ENCODE measurements around the gene RALGPS2.

Gene RALGPS2

GRCh38 chr1:178927003-178927402 lies 202.0 kb downstream of the RALGPS2 start:
- DNase-seq, result no peak

DNA sequence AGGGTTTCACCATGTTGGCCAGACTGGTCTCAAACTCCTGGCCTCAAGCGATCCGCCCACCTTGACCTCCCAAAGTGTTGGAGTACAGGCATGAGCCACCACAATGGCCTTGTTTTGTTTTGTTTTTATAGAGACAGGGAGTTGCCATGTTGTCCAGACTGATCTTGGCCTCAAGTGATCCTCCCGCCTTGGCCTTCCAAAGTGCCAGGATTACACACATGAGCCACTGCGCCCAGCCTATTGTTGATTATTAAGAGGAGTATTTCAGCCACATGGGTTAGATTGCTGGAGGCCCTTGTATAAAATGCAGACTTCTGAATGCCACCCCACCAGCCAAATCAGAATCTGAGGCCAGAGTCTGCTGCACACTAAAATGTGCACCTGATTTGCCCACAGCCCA lies 203.0 kb downstream of the RALGPS2 start:
- DNase-seq, result no peak

DNA sequence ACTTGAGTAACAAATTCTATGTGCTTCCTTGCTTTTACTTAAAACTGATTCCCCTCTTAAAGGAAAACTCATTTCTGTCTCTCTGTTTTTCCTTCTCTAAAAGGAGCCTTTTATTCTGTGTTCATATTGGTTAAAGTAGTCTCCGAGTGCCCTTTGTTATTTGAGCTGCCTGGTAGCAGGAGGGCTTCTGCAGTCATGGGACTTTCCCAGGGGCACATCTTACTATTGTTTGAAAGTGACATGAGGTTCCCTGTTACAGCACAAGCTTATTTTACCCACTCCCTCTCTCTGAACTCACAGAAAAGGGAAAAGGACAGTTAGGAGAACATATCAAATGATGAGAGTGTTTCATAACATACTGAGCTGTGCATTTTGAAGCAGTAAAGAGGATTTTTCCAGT lies 203.9 kb downstream of the RALGPS2 start:
- no peak for DNase-seq

- no peak for DNase-seq
Observed at GRCh38 chr1:178931858-178932551, 207.0 kb downstream of the RALGPS2 start.

DNA sequence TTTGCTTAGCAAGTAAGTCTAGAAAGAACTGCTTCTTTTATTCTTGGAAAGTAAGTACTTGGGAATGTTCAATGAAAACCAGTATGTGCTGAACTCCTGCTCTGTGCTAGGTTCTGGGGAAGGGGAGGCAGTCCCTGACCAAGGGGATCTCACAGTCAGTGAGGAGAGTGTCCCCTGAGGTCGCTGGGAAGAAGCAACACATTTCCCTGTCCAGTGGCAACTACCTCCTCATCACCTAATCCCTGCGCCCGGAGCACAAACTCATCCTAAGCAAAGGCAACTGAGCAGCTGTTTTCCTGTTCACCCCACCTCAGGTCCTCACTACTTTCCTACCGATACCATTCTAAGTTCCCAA lies 207.5 kb downstream of the RALGPS2 start:
- no peak for DNase-seq

DNA sequence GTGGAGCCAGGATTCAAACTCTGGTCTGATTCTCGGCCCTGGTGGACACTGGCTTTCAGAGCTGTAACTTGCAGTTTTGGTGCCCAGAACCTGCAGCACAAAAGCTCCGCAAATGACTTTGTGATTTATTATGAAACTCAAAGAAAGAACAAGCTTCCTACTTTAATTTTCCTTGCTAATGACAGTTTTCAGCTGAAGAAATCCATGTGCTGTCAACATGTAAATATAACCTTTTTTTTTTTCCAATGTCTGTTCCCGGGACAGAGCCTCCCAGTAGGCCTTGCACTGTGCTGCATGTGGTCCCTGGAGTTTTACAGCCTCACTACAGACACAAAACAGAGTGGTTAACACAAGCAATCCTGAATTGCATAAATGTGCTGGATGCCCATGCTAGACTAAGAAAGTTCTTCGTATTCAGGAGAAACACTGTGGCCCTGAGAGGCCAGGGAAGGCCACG lies 208.1 kb downstream of the RALGPS2 start:
- DNase-seq, result no peak

- DNase-seq, result no peak
Observed at GRCh38 chr1:178933709-178934490, 208.9 kb downstream of the RALGPS2 start.

DNA sequence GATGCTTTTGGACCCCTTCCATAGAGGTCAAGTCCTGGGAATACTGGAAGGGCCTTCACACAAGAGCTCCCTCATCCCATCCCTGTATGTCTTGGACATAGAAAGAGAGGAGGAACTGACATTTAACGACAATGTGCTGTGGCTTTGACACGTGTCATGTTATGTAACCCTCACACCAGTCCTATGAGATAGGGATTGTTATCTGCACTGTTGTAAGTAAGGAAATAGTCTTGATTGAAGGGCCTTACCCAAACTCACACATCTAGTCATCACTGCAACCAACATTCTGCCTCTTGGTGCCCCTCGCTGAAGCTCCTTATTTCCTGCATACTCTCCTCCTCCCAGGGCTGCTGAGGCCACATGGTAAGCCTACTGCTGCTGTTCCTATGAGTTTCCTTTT lies 209.5 kb downstream of the RALGPS2 start:
- DNase-seq, result no peak

DNA sequence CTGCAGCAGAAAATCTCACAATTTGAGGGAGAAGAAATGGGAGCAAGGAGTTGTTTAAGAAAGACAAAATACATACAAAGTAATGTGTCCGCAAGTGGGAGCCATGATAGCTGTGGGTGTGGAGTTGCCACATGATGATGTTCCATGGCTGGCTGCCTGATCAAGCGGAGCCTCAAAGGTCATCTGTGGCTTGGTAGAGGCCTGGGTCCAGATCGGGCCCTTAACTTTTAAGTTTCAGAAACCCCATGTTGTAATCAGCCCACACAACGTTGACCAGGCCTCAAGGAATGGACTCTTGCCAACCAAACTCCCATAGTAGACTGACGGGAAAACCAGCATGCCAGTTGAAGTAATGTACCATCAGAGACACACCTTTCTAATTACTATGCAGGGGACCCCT lies 210.6 kb downstream of the RALGPS2 start:
- no peak for DNase-seq

GRCh38 chr1:178937695-178938094 lies 212.7 kb downstream of the RALGPS2 start:
- no peak for DNase-seq

- DNase-seq, result no peak
Observed at GRCh38 chr1:178938101-178938958, 213.3 kb downstream of the RALGPS2 start.

DNA sequence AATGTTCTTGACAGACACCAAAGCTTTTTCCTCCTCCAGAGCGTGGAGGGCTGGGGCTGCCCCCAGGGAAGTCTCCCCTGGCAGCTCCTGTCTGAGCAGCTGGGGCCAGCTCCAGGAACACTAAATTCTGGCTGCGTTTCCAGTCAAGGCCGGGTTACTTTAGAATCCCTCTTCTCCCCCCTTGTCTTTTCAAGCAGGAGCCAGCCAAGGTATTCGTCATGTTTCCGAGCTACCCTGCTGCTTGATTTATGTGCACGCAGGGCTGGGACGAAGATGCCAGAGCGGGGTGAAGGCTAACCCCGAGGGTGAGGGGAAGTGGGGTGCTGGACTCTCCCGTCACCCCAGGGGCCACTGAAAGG lies 213.9 kb downstream of the RALGPS2 start:
- no peak for DNase-seq

GRCh38 chr1:178939338-178940067 lies 214.5 kb downstream of the RALGPS2 start:
- no peak for DNase-seq

DNA sequence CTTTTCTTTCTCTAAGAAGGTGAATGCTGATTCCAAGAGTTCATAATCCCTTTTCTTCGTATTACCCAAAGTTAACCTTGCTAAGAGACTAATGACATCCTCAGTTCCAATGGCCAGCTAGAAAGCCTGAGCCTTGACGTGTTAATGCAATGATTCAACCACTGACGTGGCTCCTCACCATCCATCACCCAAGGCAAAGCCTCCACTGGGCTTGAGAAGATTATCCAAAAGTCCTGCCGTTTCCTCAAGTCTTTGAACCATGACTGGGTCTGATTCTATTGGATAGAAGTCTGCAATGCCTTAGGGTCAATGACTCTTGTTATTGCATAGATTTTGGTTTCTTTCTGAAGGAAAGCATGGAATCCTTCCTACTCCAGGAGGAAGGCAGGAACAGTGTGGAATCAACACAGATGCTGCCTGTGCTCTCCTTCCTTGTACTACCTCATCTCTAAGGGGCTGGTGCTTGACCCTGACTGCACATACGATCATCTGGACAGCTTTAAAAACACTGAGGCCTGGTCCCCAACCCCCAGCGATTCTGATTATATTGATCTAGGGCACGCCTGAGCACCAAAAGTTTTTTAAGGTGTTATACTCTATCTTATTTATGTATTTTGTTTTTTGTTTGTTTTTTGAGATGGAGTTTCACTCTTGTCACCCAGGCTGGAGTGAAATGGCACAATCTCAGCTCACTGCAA lies 215.2 kb downstream of the RALGPS2 start:
- DNase-seq, result no peak

- DNase-seq, result no peak
Observed at GRCh38 chr1:178941261-178941689, 216.2 kb downstream of the RALGPS2 start.

- DNase-seq, result no peak
Observed at GRCh38 chr1:178941849-178942248, 216.8 kb downstream of the RALGPS2 start.

DNA sequence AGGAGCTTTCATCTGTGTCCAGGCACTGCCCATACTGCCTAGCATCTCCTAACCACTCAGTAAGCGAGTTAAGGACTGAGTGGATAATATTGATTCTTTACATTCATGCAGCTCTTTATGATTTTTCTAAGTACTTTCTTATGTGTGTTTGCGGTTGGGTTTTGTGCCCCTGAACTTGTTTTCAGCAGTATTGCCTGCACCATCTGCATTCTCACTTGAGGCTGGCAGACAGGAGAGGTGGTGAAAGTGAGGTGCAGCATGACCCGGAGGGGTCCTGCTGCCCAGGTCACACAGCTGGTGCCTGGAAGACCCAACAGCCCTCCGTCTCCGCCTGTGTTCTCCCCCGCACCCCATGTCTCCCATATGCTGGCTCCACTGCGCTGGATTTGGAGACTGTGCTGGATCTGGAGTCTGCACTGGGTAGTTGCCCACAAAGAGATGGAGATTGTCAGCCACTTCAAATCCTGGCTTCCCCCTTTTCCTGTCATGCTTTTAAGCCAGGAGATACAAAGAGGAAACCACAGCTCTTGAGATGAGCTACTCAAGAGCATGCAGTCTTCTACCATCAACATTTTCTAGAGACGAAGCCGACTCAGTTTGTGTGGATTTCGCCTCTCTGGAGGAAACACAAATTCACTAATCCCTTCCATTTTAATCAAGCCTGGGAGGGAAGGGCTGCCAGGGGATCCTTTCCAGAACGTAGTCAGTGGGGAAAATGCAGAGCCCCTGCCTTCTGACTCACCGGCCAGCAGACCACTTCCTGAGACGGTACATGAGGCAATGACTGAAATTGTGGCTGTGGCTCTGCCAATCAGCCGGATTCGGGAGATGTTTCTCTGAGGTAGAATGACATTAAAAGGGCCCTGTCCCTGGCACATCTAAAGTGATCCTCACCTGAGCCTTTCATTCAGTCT lies 217.5 kb downstream of the RALGPS2 start:
- no peak for DNase-seq

DNA sequence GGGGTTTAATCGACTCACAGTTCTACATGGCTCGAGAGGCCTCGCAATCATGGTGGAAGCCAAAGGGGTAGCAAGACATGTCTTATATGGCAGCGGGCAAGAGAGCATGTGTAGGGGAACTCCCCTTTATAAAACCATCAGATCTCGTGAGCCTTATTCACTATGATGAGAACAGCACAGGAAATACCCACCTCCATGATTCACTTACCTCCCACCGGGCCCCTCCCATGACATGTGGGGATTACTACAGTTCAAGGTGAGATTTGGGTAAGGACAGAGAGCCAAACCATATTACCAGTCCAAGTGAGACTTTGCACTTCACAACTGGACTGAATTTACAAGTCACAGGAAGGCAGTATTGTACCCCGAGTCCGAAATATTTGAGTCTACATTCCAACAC lies 219.7 kb downstream of the RALGPS2 start:
- DNase-seq, result no peak

DNA sequence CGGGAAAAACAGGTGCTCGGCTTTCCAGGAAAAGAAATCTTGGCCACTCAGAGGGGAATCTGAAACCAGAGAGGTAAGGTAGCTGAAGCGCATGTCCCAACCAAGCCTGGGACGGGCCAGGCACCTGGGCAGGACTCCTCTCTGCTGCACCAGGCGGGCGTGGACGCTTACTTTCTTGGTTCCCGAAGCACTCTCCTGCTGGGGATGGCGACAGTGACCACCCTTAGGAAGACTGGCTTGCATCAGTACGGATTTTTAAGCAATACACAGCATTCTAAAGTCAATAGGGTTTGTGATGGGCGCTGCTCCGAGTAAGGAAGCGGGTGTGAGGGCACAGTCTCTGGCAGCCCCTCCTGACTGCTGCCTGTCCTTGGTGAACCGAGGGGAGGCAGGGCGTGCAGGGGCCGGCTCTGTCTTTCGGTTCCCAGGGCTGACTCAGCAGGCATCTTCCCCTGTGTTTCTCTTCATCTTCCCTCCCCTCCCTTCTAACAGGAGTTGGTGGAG lies 220.8 kb downstream of the RALGPS2 start:
- no peak for DNase-seq

GRCh38 chr1:178946416-178946815 lies 221.4 kb downstream of the RALGPS2 start:
- DNase-seq, result no peak
